Motor neuron (in vitro differentiated cells): ENCODE measurements around the gene HHAT. TPM values are rescaled to one million over a fixed set of nuclear protein-coding genes. Genes with fewer than 3 reads are reported as not detected.

Experiments used
- ATAC-seq, 8 experiments: fragments of 200-7000 bp; cut with Tn5 transposase; replicated peaks in 6 of 8; 2 replicates each; pipeline ENCODE4 v1.8.0; 2021; ENCODE audit warnings: mild to moderate bottlenecking in 8 of 8, moderate library complexity in 8 of 8
- H3K27ac ChIP-seq, 2 donors: fragments of 250-450 bp; sonication (Bioruptor Pico); 2 replicates each; pipeline ENCODE4 v1.9.0; 2021; ENCODE audit warnings: antibody characterized with exemption in 2 of 2, mild to moderate bottlenecking in 2 of 2, moderate library complexity in 1 of 2
- H3K4me1 ChIP-seq, 2 donors: fragments of 250-450 bp; sonication (Bioruptor Pico); replicated peaks in 1 of 2; 2 replicates each; pipeline ENCODE4 v1.6.1; 2021; ENCODE audit warnings: antibody characterized with exemption in 2 of 2, mild to moderate bottlenecking in 2 of 2, moderate library complexity in 1 of 2
- H3K4me3 ChIP-seq, 5 donors: fragments of 250-450 bp; sonication (Bioruptor Pico); 2 replicates each; pipeline ENCODE4 v1.9.0; 2021; ENCODE audit warnings: antibody characterized with exemption in 5 of 5, mild to moderate bottlenecking in 5 of 5, moderate library complexity in 4 of 5
- WGBS, 10 experiments: fragments of 450-650 bp; shearing (Covaris generic); methylation state at CpG; one replicate each; pipeline ENCODE4 v1.0.0; 2022; 5-methylcytosine and 5-hydroxymethylcytosine counted together
- in situ Hi-C, 9 experiments: fragments of 400-800 bp; cut with MboI; loops; one replicate each; pipeline ENCODE4 v1.15.0; 2021; ENCODE audit warnings: low sequenced_read_pairs in 9 of 9, low pct_unique_long_range_greater_than_20kb in 2 of 9; ENCODE audit not compliant: unreplicated experiment in 9 of 9
- total RNA-seq, 8 experiments: library from RNA; unstranded; fragments of 300-600 nt; gene quantifications; 2 replicates each; pipeline versions ENCODE4 v1.2.3 to v1.2.4, GENCODE V29; 2022

The HHAT gene
- 100 to 1,000 TPM in 1 of 8 experiments, 10 to 100 TPM in 3, 1 to 10 TPM in 4; 3.9 to 128 (median 7.8) TPM for total RNA-seq

GRCh38 chr1:210328746-210329503 lies at the start of gene HHAT:
Gene HHAT (plus strand): TSS chr1:210328902. CDS start chr1:210348976, 20,074 bp downstream.
- peak; percentile 87 to 95 (median 90) for ATAC-seq
- peak within 1 kb of the TSS; percentile 49 to 88 (median 70) for H3K4me3 ChIP-seq
- peaks cover 2% of the 10 kb centered on the region in 2 donors for H3K4me1 ChIP-seq
- in situ Hi-C loops: no loop called here
- WGBS, 10 experiments: 0 to 12% (median 1%) methylated on average over 2 to 41 of the region's 89 CpGs; no CpG with 5 or more reads in 1 of the 10 experiments
- H3K27ac ChIP-seq: peak within 1 kb of the TSS; percentile 0 to 11

- no peak overlapping the region for H3K4me3 ChIP-seq
- in situ Hi-C loops: no loop called here
- 25 to 92% (median 72%) methylated on average over 2 to 5 of the region's 5 CpGs; no CpG with 5 or more reads in 1 of the 10 experiments for WGBS, 10 experiments
Measured at GRCh38 chr1:210280221-210280620, 48.5 kb upstream of the HHAT start.

GRCh38 chr1:210288116-210288515 lies 40.6 kb upstream of the HHAT start:
- in situ Hi-C loops: no loop called here
- H3K4me1 ChIP-seq: peaks cover 20 to 33% of the 10 kb centered on the region in 2 donors
- 62 to 94% (median 87%) methylated on average over 1 to 4 of the region's 4 CpGs; no CpG with 5 or more reads in 1 of the 10 experiments for WGBS, 10 experiments

More at GRCh38 chr1:210280221-210280620, 48.5 kb upstream of the HHAT start:
- Histone ChIP-seq H3K27ac (no peak overlapping the region), H3K4me1 (no peaks in the 10 kb centered on the region)
- ATAC-seq: no peak

GRCh38 chr1:210289248-210289647 lies 39.5 kb upstream of the HHAT start:
- no peak for ATAC-seq
- Histone ChIP-seq H3K4me1 (peaks cover 23 to 44% of the 10 kb centered on the region in 2 donors), H3K4me3 (no peak overlapping the region), H3K27ac (no peak overlapping the region)
- in situ Hi-C loops: no loop called here
- WGBS, 10 experiments: 0 to 87% (median 66%) methylated on average over 1 to 4 of the region's 4 CpGs

More at GRCh38 chr1:210288116-210288515, 40.6 kb upstream of the HHAT start:
- no peak for ATAC-seq
- H3K4me3 ChIP-seq: no peak overlapping the region
- H3K27ac ChIP-seq: no peak overlapping the region

- Histone ChIP-seq H3K4me1 (peaks cover 43 to 64% of the 10 kb centered on the region in 2 donors), H3K27ac (peak overlapping the region; percentile 10 to 77), H3K4me3 (no peak overlapping the region)
- in situ Hi-C loops: no loop called here
- WGBS, 10 experiments: 19 to 63% (median 23%) methylated on average over 1 to 8 of the region's 8 CpGs; no CpG with 5 or more reads in 1 of the 10 experiments
- ATAC-seq: peak in 4 of 8 experiments; percentile 2 to 60 (median 30)
Measured at GRCh38 chr1:210291081-210291764, 37.5 kb upstream of the HHAT start.

GRCh38 chr1:210291786-210292230 lies 36.9 kb upstream of the HHAT start:
- in situ Hi-C loops: no loop called here
- ATAC-seq: peak; percentile 1 to 45 (median 17)
- WGBS, 10 experiments: 0 to 90% (median 80%) methylated on average over 1 to 4 of the region's 9 CpGs; no CpG with 5 or more reads in 5 of the 10 experiments
- H3K4me3 ChIP-seq: peak overlapping the region in 3 of 5 donors; percentile 16 to 22 (median 19)
- peaks cover 46 to 64% of the 10 kb centered on the region in 2 donors for H3K4me1 ChIP-seq
- H3K27ac ChIP-seq: peak overlapping the region; percentile 10 to 77

- Histone ChIP-seq H3K4me1 (peaks cover 46 to 64% of the 10 kb centered on the region in 2 donors), H3K27ac (peak overlapping the region; percentile 8 to 77), H3K4me3 (peak overlapping the region in 4 of 5 donors; percentile 15 to 22 (median 18))
- WGBS, 10 experiments: 0 to 26% (median 11%) methylated on average over 3 to 12 of the region's 56 CpGs; no CpG with 5 or more reads in 6 of the 10 experiments
- peak; percentile 32 to 80 (median 68) for ATAC-seq
- in situ Hi-C loops: no loop called here
Measured at GRCh38 chr1:210292231-210292871, 36.4 kb upstream of the HHAT start.

- Histone ChIP-seq H3K27ac (no peak overlapping the region), H3K4me3 (no peak overlapping the region), H3K4me1 (peaks cover 46 to 64% of the 10 kb centered on the region in 2 donors)
- ATAC-seq: peak in 2 of 8 experiments; percentile 12 to 15
- in situ Hi-C loops: no loop called here
- 0 to 96% (median 85%) methylated on average over 2 to 6 of the region's 7 CpGs; no CpG with 5 or more reads in 3 of the 10 experiments for WGBS, 10 experiments
Measured at GRCh38 chr1:210293171-210293607, 35.5 kb upstream of the HHAT start.

GRCh38 chr1:210294999-210295745 lies 33.5 kb upstream of the HHAT start:
- Histone ChIP-seq H3K4me3 (no peak overlapping the region), H3K27ac (peak overlapping the region; percentile 27 to 67), H3K4me1 (peaks cover 55 to 75% of the 10 kb centered on the region in 2 donors)
- ATAC-seq: peak; percentile 64 to 93 (median 82)
- in situ Hi-C loops: no loop called here
- 10 to 79% (median 34%) methylated on average over 1 to 10 of the region's 10 CpGs for WGBS, 10 experiments

- in situ Hi-C loops: no loop called here
- Histone ChIP-seq H3K4me3 (no peak overlapping the region), H3K4me1 (peaks cover 62 to 75% of the 10 kb centered on the region in 2 donors), H3K27ac (no peak overlapping the region)
- no peak for ATAC-seq
- WGBS, 10 experiments: 92 to 100% (median 100%) methylated on average over 1 to 3 of the region's 3 CpGs; no CpG with 5 or more reads in 5 of the 10 experiments
Measured at GRCh38 chr1:210296682-210297081, 32.0 kb upstream of the HHAT start.

GRCh38 chr1:210298296-210298695 lies 30.4 kb upstream of the HHAT start:
- in situ Hi-C loops: no loop called here
- WGBS, 10 experiments: 30 to 100% (median 82%) methylated on average over 2 to 7 of the region's 7 CpGs; no CpG with 5 or more reads in 2 of the 10 experiments
- ATAC-seq: no peak
- Histone ChIP-seq H3K4me3 (no peak overlapping the region), H3K27ac (no peak overlapping the region), H3K4me1 (peaks cover 47 to 61% of the 10 kb centered on the region in 2 donors)

- Histone ChIP-seq H3K27ac (no peak overlapping the region), H3K4me3 (no peak overlapping the region), H3K4me1 (peaks cover 47 to 54% of the 10 kb centered on the region in 2 donors)
- in situ Hi-C loops: no loop called here
- no peak for ATAC-seq
Measured at GRCh38 chr1:210298936-210299335, 29.8 kb upstream of the HHAT start.
